ENCODE data around the gene ULK1. TPM values are rescaled to one million over a fixed set of nuclear protein-coding genes. Genes with fewer than 3 reads are reported as not detected.

The ULK1 gene
- total RNA-seq, 1 donor from 2014 or later: 4.9 TPM

DNA sequence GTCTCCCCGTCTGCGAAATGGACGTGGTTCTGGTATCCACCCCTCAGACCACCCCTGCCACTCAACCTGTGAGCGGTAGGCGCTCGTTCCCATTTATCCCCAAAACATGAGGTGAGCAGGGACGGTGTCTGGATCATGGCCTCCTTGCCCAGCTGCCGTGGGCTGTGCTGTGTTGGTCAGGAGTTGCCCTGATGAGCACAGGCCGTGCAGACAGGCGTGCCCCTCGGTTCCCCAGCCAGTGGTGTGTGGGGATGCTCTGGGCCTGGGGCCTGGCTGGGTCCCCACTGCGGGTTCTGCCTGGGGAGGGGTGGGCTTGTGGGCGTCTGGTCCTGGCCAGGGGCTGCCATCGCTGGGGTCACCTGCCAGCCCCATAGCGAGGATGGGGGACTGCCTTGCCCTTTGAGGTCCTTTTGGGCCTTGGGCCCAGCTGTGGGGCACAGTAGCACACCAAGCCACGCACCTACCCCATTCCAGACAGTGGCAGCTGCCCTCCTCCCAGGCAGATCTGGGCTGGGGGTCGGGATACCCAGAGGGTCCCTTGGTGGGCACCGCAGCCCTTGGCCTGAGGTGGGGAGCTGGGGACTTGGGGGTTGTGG, 23.4 kb downstream of the ULK1 start:
- no peaks in the 10 kb centered on the region for H3F3A ChIP-seq (ENCODE audit: low read depth)
- no peak overlapping the region for H2AFZ ChIP-seq (replicated peaks)
- Mint-ChIP-seq H3K27ac (no peak overlapping the region), H3K36me3 (peaks cover 4% of the 10 kb centered on the region), H3K27me3 (ENCODE audit: insufficient read depth, low read depth) (no peaks in the 10 kb centered on the region), H3K4me1 (no peaks in the 10 kb centered on the region), H3K9me3 (no peaks in the 10 kb centered on the region), H3K4me3 (no peak overlapping the region)
- no peaks in the 10 kb centered on the region for H3K27me3 ChIP-seq
- DNase-seq (ENCODE audit: low spot score): no peak
- H3K4me2 ChIP-seq: no peak overlapping the region
- H4K20me1 ChIP-seq (ENCODE audit: low read depth): no peaks in the 10 kb centered on the region
- H3K79me2 ChIP-seq (ENCODE audit: low read depth): no peaks in the 10 kb centered on the region
- no peak overlapping the region for H3K4me3 ChIP-seq
- no peak overlapping the region for H3K27ac ChIP-seq
- H3K4me1 ChIP-seq: no peaks in the 10 kb centered on the region
- TF ChIP-seq EZH2phosphoT487 (IDR thresholded peaks at IDR 0.05) (no peak), EZH2 (IDR thresholded peaks at IDR 0.05) (no peak)
- TF ChIP-seq, protein P1, sequence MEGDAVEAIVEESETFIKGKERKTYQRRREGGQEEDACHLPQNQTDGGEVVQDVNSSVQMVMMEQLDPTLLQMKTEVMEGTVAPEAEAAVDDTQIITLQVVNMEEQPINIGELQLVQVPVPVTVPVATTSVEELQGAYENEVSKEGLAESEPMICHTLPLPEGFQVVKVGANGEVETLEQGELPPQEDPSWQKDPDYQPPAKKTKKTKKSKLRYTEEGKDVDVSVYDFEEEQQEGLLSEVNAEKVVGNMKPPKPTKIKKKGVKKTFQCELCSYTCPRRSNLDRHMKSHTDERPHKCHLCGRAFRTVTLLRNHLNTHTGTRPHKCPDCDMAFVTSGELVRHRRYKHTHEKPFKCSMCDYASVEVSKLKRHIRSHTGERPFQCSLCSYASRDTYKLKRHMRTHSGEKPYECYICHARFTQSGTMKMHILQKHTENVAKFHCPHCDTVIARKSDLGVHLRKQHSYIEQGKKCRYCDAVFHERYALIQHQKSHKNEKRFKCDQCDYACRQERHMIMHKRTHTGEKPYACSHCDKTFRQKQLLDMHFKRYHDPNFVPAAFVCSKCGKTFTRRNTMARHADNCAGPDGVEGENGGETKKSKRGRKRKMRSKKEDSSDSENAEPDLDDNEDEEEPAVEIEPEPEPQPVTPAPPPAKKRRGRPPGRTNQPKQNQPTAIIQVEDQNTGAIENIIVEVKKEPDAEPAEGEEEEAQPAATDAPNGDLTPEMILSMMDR (IDR thresholded peaks at IDR 0.05): no peak
- no peaks in the 10 kb centered on the region for H3K36me3 ChIP-seq
- H3K9ac ChIP-seq: no peak overlapping the region
- H3K9me3 ChIP-seq (ENCODE audit: low read depth): no peaks in the 10 kb centered on the region

- Histone ChIP-seq H3K79me2 (ENCODE audit: low read depth) (no peaks in the 10 kb centered on the region), H3K9ac (no peak overlapping the region), H3F3A (ENCODE audit: low read depth) (no peaks in the 10 kb centered on the region), H3K27me3 (no peaks in the 10 kb centered on the region), H2AFZ (replicated peaks) (no peak overlapping the region), H3K4me1 (no peaks in the 10 kb centered on the region), H4K20me1 (ENCODE audit: low read depth) (no peaks in the 10 kb centered on the region), H3K9me3 (ENCODE audit: low read depth) (no peaks in the 10 kb centered on the region), H3K36me3 (no peaks in the 10 kb centered on the region), H3K4me2 (no peak overlapping the region), H3K27ac (no peak overlapping the region), H3K4me3 (no peak overlapping the region)
- peaks cover 4% of the 10 kb centered on the region for H3K36me3 Mint-ChIP-seq
- H3K27me3 Mint-ChIP-seq (ENCODE audit: insufficient read depth, low read depth): no peaks in the 10 kb centered on the region
- H3K4me3 Mint-ChIP-seq: no peak overlapping the region
- no peak for DNase-seq (ENCODE audit: low spot score)
- no peak for TF ChIP-seq EZH2phosphoT487 (IDR thresholded peaks at IDR 0.05)
- TF ChIP-seq, protein P1 (IDR thresholded peaks at IDR 0.05): no peak
- no peak for TF ChIP-seq EZH2 (IDR thresholded peaks at IDR 0.05)
- no peaks in the 10 kb centered on the region for H3K9me3 Mint-ChIP-seq
- H3K27ac Mint-ChIP-seq: no peak overlapping the region
- no peaks in the 10 kb centered on the region for H3K4me1 Mint-ChIP-seq
These were observed 24.1 kb downstream of the ULK1 start for GRCh38 chr12:131918311-131919050.

GRCh38 chr12:131919051-131919347, 24.6 kb downstream of the ULK1 start:
- Mint-ChIP-seq H3K9me3 (no peaks in the 10 kb centered on the region), H3K4me1 (no peaks in the 10 kb centered on the region), H3K4me3 (no peak overlapping the region), H3K27ac (no peak overlapping the region), H3K27me3 (ENCODE audit: insufficient read depth, low read depth) (no peaks in the 10 kb centered on the region), H3K36me3 (peaks cover 4% of the 10 kb centered on the region)
- H3K27ac ChIP-seq: no peak overlapping the region
- H2AFZ ChIP-seq (replicated peaks): no peak overlapping the region
- no peaks in the 10 kb centered on the region for H3K79me2 ChIP-seq (ENCODE audit: low read depth)
- H3F3A ChIP-seq (ENCODE audit: low read depth): no peaks in the 10 kb centered on the region
- H3K4me3 ChIP-seq: no peak overlapping the region
- H3K4me2 ChIP-seq: no peak overlapping the region
- no peaks in the 10 kb centered on the region for H3K9me3 ChIP-seq (ENCODE audit: low read depth)
- H3K36me3 ChIP-seq: no peaks in the 10 kb centered on the region
- no peaks in the 10 kb centered on the region for H3K27me3 ChIP-seq
- TF ChIP-seq EZH2 (IDR thresholded peaks at IDR 0.05): no peak
- H3K9ac ChIP-seq: no peak overlapping the region
- H4K20me1 ChIP-seq (ENCODE audit: low read depth): no peaks in the 10 kb centered on the region
- no peak for DNase-seq (ENCODE audit: low spot score)
- no peaks in the 10 kb centered on the region for H3K4me1 ChIP-seq
